Activated T-helper 1 cell treated with anti-CD3 and anti-CD28 coated beads, Interleukin-12 subunit alpha, Interleukin-12 subunit beta, Interleukin-2, Interleukin-4 antibody, amounts not matched to agents 30 ng/mL and 10 ng/mL and 1 ng/mL, durations not matched to agents 14 hours and 24 hours and 36 hours (primary cell): ENCODE measurements around the gene QSER1. TPM values are rescaled to one million over a fixed set of nuclear protein-coding genes. Genes with fewer than 3 reads are reported as not detected.
"Not testable (repeated sequence)": the region's sequence is repeated elsewhere in the genome, so short reads cannot be mapped to it uniquely, and the experiment has no call there.

Experiments
- DNase-seq: peaks from one replicate; pipeline ENCODE4 v3.0.0; 2021; ENCODE audit warnings: low spot score
- H3K27ac Mint-ChIP-seq: one replicate; pipeline ENCODE4 v1.8.0; 2021; ENCODE audit warnings: mild to moderate bottlenecking, mixed read lengths
- H3K27me3 Mint-ChIP-seq: one replicate; pipeline ENCODE4 v1.8.0; 2022; ENCODE audit warnings: mild to moderate bottlenecking, moderate library complexity, mixed read lengths; ENCODE audit not compliant: insufficient read depth
- H3K36me3 Mint-ChIP-seq: one replicate; pipeline ENCODE4 v1.8.0; 2021; ENCODE audit warnings: low read depth, mixed read lengths
- H3K4me1 Mint-ChIP-seq: one replicate; pipeline ENCODE4 v1.8.0; 2021; ENCODE audit warnings: low read depth, mixed read lengths
- H3K4me3 Mint-ChIP-seq: one replicate; pipeline ENCODE4 v1.8.0; 2021; ENCODE audit warnings: mild to moderate bottlenecking, moderate library complexity, mixed read lengths
- H3K9me3 Mint-ChIP-seq: one replicate; pipeline ENCODE4 v1.8.0; 2021; ENCODE audit warnings: mixed read lengths
- intact Hi-C: fragments of 100-400 bp; cut with micrococcal nuclease; formaldehyde crosslinking; loops from one replicate; pipeline ENCODE4 v1.15.1; 2024
- total RNA-seq: library from RNA; stranded (reverse); gene quantifications from 2 replicates; pipeline ENCODE4 v1.2.3, GENCODE V29; 2022

The QSER1 gene
- total RNA-seq, 1 donor from 2014 or later: 15.1 TPM

GRCh38 chr11:32949739-32950138 lies 57.1 kb downstream of the QSER1 start:
- H3K27me3 Mint-ChIP-seq: no peaks in the 10 kb centered on the region
- intact Hi-C loops: no loop called here
- peaks cover 13% of the 10 kb centered on the region for H3K9me3 Mint-ChIP-seq
- DNase-seq: no peak
- H3K36me3 Mint-ChIP-seq: peaks cover 10% of the 10 kb centered on the region
- no peaks in the 10 kb centered on the region for H3K4me1 Mint-ChIP-seq
- H3K27ac Mint-ChIP-seq: no peak overlapping the region
- no peak overlapping the region for H3K4me3 Mint-ChIP-seq

GRCh38 chr11:32952421-32952820 lies 59.8 kb downstream of the QSER1 start:
- no peak overlapping the region for H3K27ac Mint-ChIP-seq
- intact Hi-C loops: no loop called here

GRCh38 chr11:32953700-32954099 lies 61.1 kb downstream of the QSER1 start:
- no peaks in the 10 kb centered on the region for H3K9me3 Mint-ChIP-seq
- DNase-seq: no peak
- H3K4me3 Mint-ChIP-seq: no peak overlapping the region
- H3K4me1 Mint-ChIP-seq: no peaks in the 10 kb centered on the region
- intact Hi-C loops: no loop called here
- no peaks in the 10 kb centered on the region for H3K27me3 Mint-ChIP-seq
- no peak overlapping the region for H3K27ac Mint-ChIP-seq
- H3K36me3 Mint-ChIP-seq: peaks cover 5% of the 10 kb centered on the region

More at GRCh38 chr11:32952421-32952820, 59.8 kb downstream of the QSER1 start:
- no peaks in the 10 kb centered on the region for H3K4me1 Mint-ChIP-seq
- peaks cover 12% of the 10 kb centered on the region for H3K36me3 Mint-ChIP-seq
- H3K9me3 Mint-ChIP-seq: peaks cover 10% of the 10 kb centered on the region
- DNase-seq: no peak
- no peak overlapping the region for H3K4me3 Mint-ChIP-seq
- H3K27me3 Mint-ChIP-seq: no peaks in the 10 kb centered on the region

GRCh38 chr11:32960553-32961164 lies 68.0 kb downstream of the QSER1 start:
- H3K27ac Mint-ChIP-seq: no peak overlapping the region
- DNase-seq: no peak
- intact Hi-C loops: loop anchor here (1.0 to 5.0 kb wide), 7 partner anchors 68 to 369 kb away; partner anchors contain the start of genes CSTF3, HIPK3, QSER1 and TCP11L1
- peaks cover 10% of the 10 kb centered on the region for H3K36me3 Mint-ChIP-seq
- H3K4me3 Mint-ChIP-seq: no peak overlapping the region
- H3K27me3 Mint-ChIP-seq: no peaks in the 10 kb centered on the region
- H3K9me3 Mint-ChIP-seq: no peaks in the 10 kb centered on the region
- H3K4me1 Mint-ChIP-seq: peaks cover 13% of the 10 kb centered on the region

- H3K27ac Mint-ChIP-seq: peak overlapping the region; percentile 13
- intact Hi-C loops: loop anchor here (1.0 to 5.0 kb wide), 5 partner anchors 49 to 295 kb away; partner anchors contain the start of genes CSTF3, HIPK3 and QSER1
- H3K4me3 Mint-ChIP-seq: no peak overlapping the region
Observed at GRCh38 chr11:32962016-32962415, 69.4 kb downstream of the QSER1 start.

GRCh38 chr11:32963721-32964120 lies 71.1 kb downstream of the QSER1 start:
- H3K4me1 Mint-ChIP-seq: peaks cover 13% of the 10 kb centered on the region
- peaks cover 10% of the 10 kb centered on the region for H3K36me3 Mint-ChIP-seq
- intact Hi-C loops: loop anchor here (5.0 kb wide), 4 partner anchors 71 to 294 kb away; partner anchors contain the start of genes CSTF3, HIPK3 and QSER1
- no peak for DNase-seq
- no peaks in the 10 kb centered on the region for H3K27me3 Mint-ChIP-seq
- H3K4me3 Mint-ChIP-seq: no peak overlapping the region
- H3K27ac Mint-ChIP-seq: no peak overlapping the region
- H3K9me3 Mint-ChIP-seq: no peaks in the 10 kb centered on the region

More at GRCh38 chr11:32962016-32962415, 69.4 kb downstream of the QSER1 start:
- Mint-ChIP-seq H3K9me3 (no peaks in the 10 kb centered on the region), H3K36me3 (peaks cover 10% of the 10 kb centered on the region), H3K4me1 (peaks cover 13% of the 10 kb centered on the region), H3K27me3 (no peaks in the 10 kb centered on the region)
- no peak for DNase-seq

GRCh38 chr11:32968541-32968940 lies 75.9 kb downstream of the QSER1 start:
- Mint-ChIP-seq H3K27ac (no peak overlapping the region), H3K4me1 (no peaks in the 10 kb centered on the region), H3K4me3 (no peak overlapping the region), H3K9me3 (no peaks in the 10 kb centered on the region), H3K27me3 (no peaks in the 10 kb centered on the region), H3K36me3 (peaks cover 12% of the 10 kb centered on the region)
- no peak for DNase-seq
- intact Hi-C loops: no loop called here

GRCh38 chr11:32972233-32972632 lies 79.6 kb downstream of the QSER1 start:
- DNase-seq, H3K9me3 Mint-ChIP-seq, H3K27me3 Mint-ChIP-seq, H3K27ac Mint-ChIP-seq, H3K4me1 Mint-ChIP-seq, intact Hi-C loops, H3K4me3 Mint-ChIP-seq: not testable (repeated sequence)
- H3K36me3 Mint-ChIP-seq: peaks cover 15% of the 10 kb centered on the region

- Mint-ChIP-seq H3K9me3 (no peaks in the 10 kb centered on the region), H3K4me1 (no peaks in the 10 kb centered on the region), H3K4me3 (no peak overlapping the region), H3K27me3 (no peaks in the 10 kb centered on the region), H3K27ac (no peak overlapping the region), H3K36me3 (peaks cover 15% of the 10 kb centered on the region)
- no peak for DNase-seq
- intact Hi-C loops: no loop called here
Observed at GRCh38 chr11:32972781-32973180, 80.2 kb downstream of the QSER1 start.

- intact Hi-C loops: no loop called here
- Mint-ChIP-seq H3K4me1 (no peaks in the 10 kb centered on the region), H3K27ac (no peak overlapping the region), H3K27me3 (no peaks in the 10 kb centered on the region), H3K9me3 (no peaks in the 10 kb centered on the region), H3K36me3 (peaks cover 1% of the 10 kb centered on the region), H3K4me3 (no peak overlapping the region)
- no peak for DNase-seq
Observed at GRCh38 chr11:32982626-32983025, 90.0 kb downstream of the QSER1 start.

GRCh38 chr11:32983506-32983905 lies 90.9 kb downstream of the QSER1 start:
- H3K36me3 Mint-ChIP-seq: no peaks in the 10 kb centered on the region
- no peaks in the 10 kb centered on the region for H3K27me3 Mint-ChIP-seq
- no peaks in the 10 kb centered on the region for H3K4me1 Mint-ChIP-seq
- no peak overlapping the region for H3K4me3 Mint-ChIP-seq
- no peak for DNase-seq
- no peak overlapping the region for H3K27ac Mint-ChIP-seq
- intact Hi-C loops: no loop called here
- H3K9me3 Mint-ChIP-seq: no peaks in the 10 kb centered on the region

- DNase-seq: no peak
- intact Hi-C loops: no loop called here
- H3K4me3 Mint-ChIP-seq: no peak overlapping the region
- no peaks in the 10 kb centered on the region for H3K9me3 Mint-ChIP-seq
- no peaks in the 10 kb centered on the region for H3K4me1 Mint-ChIP-seq
- H3K27me3 Mint-ChIP-seq: no peaks in the 10 kb centered on the region
- no peak overlapping the region for H3K27ac Mint-ChIP-seq
- H3K36me3 Mint-ChIP-seq: no peaks in the 10 kb centered on the region
Observed at GRCh38 chr11:32985600-32985999, 93.0 kb downstream of the QSER1 start.

- intact Hi-C loops: no loop called here
- DNase-seq: no peak
- H3K9me3 Mint-ChIP-seq: peaks cover 12% of the 10 kb centered on the region
- no peaks in the 10 kb centered on the region for H3K36me3 Mint-ChIP-seq
- H3K4me1 Mint-ChIP-seq: no peaks in the 10 kb centered on the region
- no peak overlapping the region for H3K27ac Mint-ChIP-seq
- no peak overlapping the region for H3K4me3 Mint-ChIP-seq
- peaks cover 8% of the 10 kb centered on the region for H3K27me3 Mint-ChIP-seq
Observed at GRCh38 chr11:32987851-32988250, 95.2 kb downstream of the QSER1 start.

GRCh38 chr11:32990481-32990880 lies 97.9 kb downstream of the QSER1 start:
- H3K4me1 Mint-ChIP-seq: no peaks in the 10 kb centered on the region
- peaks cover 12% of the 10 kb centered on the region for H3K9me3 Mint-ChIP-seq
- no peak overlapping the region for H3K27ac Mint-ChIP-seq
- intact Hi-C loops: no loop called here
- peaks cover 12% of the 10 kb centered on the region for H3K27me3 Mint-ChIP-seq
- H3K4me3 Mint-ChIP-seq: no peak overlapping the region
- no peaks in the 10 kb centered on the region for H3K36me3 Mint-ChIP-seq
- no peak for DNase-seq
